GM18907 (cell line): ENCODE measurements around the gene MDGA2.
"Not testable (repeated sequence)": the region's sequence is repeated elsewhere in the genome, so short reads cannot be mapped to it uniquely, and the experiment has no call there.

Source experiments
- ATAC-seq: cut with Tn5 transposase; IDR thresholded peaks from one replicate; pipeline ENCODE4 v1.9.1; 2021; ENCODE audit warnings: mild to moderate bottlenecking, moderate library complexity; ENCODE audit not compliant: unreplicated experiment

The MDGA2 gene

DNA sequence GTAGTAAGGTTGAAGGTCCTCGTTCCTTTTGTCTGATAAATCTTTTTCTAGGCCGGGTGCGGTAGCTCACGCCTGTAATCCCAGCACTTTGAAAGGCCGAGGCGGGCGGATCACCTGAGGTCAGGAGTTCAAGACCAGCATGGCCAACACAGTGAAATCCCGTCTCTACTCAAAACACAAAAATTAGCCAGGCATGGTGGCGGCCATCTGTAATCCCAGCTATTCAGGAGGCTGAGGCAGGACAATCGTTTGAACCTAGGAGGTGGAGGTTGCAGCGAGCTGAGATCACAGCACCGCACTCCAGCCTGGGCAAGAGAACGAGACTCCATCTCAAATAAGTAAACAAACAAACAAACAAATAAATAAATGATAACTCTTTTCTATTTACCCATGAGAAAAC is 51.3 kb downstream of the MDGA2 start:
- not testable (repeated sequence) for ATAC-seq

DNA sequence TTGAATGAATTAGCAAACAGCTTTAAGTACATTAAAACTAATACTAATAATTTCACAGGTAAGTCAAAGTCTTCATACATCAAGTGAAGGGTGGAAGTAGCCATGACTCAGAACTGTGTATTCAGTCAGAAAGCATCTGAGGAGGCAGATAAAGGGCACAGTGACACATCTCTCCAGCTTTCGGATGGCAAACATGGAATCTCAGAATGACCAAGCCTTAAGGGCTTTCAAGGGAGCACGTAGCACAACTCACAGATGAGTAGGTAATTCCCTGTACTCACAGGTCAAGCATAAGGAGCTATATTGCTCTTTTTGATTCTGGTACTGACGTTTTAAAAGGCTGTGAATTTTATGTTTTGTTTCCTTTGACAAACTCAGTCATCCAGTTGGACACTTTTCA is 56.0 kb downstream of the MDGA2 start:
- ATAC-seq: no peak

DNA sequence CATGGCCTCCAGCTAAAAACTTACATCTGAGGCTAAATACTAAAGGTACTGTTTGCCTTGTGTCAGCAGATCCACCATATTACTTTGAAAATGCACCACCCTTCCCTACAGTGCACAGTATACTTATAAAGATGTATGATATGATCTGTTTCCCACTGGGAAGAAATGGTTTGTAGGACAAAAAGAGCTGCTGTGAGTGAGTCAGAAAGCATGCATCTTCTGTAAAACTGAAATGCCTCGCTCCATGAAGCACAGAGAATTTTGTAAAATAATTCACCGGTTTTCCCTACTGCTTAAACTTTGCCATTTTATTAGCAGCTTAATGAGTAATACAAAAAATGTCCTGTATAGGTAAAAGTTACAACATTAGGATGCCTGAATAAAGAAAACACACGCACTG is 68.8 kb downstream of the MDGA2 start:
- ATAC-seq: no peak

DNA sequence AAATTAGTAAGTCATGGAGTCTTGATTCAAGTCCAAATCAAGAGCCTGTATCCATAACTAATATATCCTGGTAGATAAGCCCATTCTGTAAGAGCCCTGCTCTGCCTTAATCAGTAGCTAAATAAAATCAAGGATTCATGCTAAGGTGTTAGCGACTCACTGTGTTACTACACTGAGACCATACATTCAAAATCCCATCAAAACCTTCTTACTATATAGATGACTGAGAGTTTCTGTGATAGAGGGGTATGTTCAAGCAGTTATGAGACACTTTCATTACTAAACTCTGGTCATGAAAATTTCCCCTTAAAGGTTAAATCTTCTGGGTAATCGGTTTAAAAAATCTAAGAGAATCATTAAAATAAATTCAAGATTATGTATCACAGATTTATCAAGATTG is 78.5 kb downstream of the MDGA2 start:
- peak; percentile 52 for ATAC-seq

DNA sequence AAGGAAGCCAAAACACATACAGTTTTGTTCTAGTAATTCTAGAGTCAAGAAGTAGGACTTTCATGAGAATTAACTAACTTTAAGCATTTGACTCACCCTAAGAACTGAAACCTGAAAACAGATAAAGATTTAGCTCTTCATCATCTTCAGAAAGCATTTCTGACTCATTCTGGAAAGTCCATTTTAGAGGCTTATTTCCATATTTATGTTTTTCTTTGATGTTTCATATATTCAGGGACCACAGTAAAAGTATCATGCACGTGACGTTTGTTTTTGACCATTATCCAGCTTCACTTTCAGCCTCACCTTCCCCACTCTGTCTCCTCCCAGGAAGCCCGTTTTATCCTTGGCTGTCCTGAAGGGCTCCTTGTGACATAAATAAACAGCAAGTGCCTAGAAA is 79.2 kb downstream of the MDGA2 start:
- peak; percentile 90 for ATAC-seq

DNA sequence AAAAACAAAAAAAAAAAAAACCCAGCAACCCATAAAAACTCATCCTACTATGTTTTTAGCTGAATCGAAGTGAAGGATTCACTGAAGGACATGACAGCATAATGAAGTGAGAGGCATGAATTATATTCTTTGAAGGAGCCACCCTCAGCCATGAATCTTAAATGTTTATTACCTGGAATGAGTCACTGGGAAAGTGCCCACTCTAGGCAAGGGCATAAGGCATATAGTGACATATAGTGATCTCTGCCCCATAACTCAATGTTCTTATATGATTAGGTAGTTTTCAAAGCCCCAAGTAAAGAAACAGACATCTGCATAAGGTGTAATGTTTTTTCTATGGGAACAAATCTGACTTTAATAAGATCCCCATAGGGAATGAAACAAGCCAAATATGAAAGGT is 79.9 kb downstream of the MDGA2 start:
- ATAC-seq: peak; percentile 35

DNA sequence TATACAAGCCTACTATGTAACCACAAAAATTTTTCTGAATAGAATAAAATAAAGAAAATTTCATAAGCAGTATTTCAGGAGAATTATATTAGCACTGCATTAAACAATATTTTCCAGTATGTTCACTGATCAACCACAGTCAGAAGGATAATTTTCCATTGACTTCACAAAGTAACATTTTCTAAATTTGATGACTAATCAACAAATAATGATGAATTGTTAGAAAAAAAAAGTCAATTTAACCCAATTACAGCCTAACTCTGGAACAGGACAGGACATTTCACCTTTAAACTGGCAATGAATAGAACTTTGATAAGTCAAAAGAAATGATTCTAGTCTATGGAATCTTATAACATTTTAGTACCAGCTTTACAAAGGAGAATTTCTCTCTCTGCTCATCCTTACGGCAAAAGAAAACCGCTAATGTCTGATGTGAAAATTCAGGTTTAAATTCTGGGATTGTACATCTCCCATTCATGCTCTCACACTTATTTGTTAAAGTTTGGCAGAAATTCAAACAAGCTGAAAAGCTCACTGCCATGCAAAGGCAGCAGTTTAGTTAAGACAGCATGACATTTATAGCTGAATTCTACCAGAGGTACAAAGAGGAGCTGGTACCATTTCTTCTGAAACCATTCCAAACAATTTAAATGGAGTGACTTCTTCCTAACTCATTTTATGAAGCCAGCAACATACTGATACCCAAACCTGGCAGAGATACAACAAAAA is 84.5 kb downstream of the MDGA2 start:
- no peak for ATAC-seq

DNA sequence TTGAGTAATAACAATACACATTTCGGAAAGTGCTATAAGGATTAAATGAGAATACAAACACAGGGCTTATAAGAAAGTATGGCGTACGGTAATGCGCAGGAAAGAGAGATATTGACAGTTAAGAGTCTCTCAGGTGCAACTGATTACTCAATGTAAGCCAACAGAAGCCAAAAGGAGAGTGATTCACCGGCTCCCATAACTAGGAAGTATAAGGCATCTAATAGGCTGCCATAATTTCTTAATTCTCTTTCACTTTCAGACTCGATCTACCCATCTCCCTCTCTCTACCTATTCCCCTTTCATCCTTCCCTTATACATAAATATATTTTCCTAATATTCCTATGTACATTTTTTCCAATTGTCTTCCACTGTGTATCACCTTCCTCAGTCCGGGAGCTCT is 90.0 kb downstream of the MDGA2 start:
- ATAC-seq: no peak

DNA sequence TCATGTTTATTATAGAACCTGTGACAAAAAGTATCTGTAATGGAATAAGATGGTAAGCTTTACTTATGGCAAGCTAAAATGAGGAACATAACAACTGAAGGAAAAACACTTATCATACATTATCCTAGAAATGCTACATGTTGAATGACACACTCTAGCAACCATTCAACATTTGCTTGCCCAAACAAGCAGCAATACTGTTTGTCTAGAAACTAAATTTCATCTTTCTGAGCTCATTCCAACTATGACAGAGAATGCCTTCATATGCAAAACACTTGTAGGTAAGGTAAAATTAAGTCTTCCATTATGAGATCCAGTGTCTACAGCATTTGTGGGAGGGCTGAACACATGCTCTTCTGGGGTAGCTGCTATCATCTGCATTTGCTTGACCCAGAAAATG is 108.1 kb downstream of the MDGA2 start:
- no peak for ATAC-seq

DNA sequence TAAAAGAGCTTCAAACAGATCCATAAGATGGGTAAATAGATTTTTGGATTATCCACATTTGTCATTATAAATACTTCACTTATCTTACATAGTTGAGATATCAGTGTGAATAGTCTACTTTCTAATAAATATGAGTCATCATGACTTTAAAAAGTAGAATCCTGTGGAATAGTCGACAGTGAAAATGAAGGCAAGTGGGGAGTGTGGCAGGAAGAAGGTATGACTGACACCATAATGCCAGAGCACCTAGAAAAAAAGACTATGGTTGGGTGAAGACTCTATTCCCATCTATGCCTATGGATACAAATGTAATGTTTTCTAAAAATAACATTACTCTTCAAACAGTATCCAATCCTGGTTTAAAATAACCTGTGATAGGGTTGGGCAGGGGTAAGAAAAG is 117.5 kb downstream of the MDGA2 start:
- no peak for ATAC-seq

DNA sequence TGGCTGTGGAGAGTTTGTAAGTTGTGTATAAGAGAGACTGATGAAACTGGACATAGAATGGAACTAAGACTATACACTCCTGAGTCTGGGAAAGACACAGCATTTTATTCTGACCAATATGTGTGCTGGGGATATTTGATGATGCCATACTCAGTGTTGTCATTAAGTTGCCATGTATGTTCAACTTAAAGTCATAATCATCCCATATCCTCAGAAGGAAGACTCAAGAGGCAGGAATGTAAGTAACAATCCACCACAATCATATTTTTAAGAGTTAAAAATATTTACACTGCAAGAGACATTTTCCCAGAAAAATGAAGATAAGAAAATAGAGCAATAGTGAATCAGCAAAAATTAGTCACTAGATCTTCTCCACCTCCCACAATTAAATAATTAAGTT is 120.1 kb downstream of the MDGA2 start:
- no peak for ATAC-seq

DNA sequence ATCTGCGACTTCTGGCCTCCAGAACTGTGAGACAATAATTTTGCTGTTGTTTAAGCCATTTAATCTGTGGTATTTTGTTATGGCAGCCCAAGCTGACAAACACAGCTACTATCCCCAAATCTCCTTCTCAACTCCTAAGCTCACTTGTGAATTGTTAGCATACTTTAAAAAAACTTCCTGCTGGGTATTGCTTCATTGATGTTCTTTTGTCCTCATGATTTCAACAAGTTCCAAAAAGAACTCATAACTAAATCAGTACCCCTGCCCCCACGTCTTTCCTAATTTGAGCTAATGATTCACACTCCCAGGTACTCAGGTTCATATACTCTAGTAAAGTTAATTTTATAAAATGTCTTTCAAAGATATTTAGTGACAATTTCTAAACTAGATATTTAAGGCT is 125.5 kb downstream of the MDGA2 start:
- ATAC-seq: no peak

DNA sequence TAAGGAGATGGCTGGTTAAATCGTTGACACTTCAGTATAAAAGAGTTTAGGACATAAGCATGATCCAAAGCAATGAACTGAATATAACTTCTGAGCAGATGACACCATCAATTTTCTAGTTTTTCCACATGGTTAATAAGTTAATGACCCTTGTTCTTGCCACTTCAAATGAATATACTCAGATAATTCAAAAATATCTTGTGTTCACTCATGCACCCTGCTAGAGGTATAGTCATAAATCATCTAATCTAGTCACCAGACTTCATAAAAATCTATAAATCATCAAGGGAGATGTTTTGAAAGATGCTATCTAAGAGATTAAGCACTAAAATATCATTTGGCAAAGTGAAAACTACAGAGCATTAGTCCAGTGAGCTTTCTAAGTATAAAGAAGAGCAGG is 131.9 kb downstream of the MDGA2 start:
- ATAC-seq: no peak

DNA sequence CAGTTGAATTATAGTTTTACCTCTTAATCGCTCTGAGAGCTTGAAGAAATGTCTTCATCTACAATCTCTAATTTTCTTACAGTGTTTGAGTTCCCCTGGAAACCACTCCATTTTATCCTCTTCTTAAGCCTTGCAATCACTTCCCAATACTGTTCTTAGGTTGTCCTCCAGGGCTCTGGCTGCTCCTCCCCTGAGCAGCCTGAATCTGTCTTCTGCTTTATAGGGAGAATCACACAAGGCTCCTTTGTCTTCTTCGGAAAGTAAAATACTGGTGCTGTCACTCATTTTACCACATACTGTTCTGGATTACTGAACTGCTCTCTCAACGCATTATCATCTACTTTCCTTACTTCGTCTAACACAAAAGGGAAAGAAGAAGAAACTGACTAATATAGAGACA is 133.7 kb downstream of the MDGA2 start:
- ATAC-seq: no peak

DNA sequence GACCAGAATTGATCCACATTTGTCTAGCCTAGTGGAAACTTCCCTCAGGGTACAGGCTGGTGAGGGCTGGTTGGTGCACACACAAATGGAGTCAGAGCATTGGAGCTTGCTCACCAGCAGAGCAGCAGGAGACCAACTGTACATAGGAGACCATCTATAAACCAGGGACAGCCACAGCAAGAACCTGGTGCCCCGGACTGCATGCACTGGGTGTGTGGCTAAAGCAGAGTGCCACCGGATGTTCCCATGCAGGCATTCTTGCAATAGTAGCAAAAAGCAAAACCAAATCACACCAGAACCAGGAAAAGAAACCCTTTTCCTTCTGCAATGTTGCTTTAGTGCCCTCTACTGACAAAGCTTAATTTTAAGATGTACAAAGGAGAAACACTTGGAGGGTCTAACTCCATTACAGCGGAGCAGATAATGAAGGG is 136.4 kb downstream of the MDGA2 start:
- ATAC-seq: no peak

DNA sequence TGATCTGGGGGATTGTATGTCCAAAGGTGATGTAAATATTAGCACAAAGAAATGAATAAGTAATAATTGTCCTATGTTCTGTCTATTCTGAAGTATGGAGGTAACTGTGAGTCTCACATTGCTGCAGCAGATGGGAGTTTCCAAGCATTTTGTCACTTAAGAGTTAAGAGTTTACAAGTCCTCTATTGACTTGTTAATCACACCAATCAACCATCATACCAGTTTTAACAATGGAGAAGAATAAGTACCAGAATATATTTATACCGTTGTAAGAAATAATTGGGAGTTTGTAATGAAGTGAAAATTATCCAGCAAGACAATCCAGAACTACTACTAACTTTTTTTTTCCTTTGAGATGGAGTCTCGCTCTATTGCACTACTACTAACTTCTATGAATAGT is 139.1 kb downstream of the MDGA2 start:
- no peak for ATAC-seq

DNA sequence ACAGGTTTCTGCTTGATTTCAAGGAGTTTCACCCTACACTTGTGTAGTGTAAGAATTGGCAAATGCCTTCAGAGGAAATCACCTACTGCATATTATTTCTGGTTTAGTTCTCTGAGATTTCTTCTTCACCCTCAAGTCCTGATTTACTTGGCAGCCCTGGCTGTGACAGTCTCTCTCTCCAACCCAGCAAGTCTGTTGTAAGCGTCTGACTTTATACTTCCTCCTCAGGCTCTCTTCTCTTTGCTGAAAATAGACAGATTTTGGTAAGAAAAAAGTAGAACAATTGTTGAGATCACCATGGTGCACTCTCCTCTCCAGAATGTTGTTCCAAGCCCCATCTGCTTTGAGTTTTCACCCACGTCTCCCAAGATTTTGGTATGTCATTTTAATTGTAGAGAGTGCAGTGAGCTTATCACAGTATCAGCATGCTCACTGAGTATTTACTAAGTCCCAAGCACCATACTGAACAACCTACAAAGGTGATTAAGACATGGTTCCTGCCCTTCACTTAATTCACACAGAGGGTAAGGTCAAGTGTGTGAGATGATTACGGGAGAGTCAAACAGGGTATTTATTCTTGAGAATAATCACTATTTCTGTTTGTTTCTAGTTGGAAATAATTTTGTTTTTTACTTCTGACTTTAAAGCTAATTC is 148.7 kb downstream of the MDGA2 start:
- ATAC-seq: no peak

DNA sequence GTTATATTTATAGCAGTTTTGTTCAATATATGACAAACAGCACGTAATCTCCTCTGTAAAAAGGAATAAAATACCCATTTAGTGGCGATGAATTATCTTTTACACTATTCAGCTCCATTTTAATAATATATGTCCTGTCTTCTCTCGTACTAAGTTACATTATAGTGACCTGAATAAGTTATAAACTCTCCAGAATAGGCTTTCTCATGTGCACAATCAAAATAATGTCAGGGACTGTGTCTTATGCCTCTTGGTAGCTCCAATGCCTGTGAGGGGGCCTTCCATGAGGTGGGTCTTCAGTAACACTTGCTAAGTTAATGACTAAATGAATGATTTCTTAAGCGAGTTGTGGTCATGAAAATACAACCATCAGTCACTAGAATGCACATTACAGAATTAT is 150.9 kb downstream of the MDGA2 start:
- no peak for ATAC-seq

DNA sequence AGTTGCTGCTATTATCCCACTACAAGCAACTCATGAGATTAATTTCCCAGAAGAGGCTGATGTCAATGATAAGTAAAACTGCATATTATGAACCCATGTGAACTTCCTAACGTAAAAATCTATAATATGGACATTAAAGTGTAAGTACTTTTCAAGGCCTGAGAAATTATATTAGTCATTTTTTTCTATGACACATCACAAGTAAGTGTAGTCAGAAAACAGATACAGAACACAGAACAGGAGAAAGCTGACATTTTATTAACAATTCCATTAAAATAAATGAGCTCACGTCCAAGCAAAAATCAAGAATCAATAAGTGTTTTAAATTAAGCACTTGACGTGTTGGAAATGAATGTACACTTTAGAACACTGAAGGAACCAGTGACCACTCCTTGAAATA is 155.0 kb downstream of the MDGA2 start:
- no peak for ATAC-seq

DNA sequence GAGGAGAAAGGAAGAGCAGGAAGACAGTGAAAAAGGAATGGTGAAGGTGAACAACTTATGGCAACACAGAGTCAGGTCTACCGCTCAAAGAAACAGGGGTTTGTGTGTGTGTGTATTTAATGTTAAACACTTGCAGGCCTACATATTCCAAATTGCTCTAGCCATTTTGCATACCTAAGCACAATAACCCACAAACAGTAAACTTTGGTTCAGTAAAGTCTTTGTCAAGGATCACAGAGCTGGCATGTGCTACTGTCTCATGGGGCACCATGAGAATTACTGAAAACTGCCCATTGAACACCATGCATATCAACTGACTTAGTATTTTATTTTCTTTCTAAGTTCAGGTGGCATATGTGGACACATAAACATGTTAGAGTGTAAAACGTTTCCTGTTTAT is 163.6 kb downstream of the MDGA2 start:
- ATAC-seq: no peak

DNA sequence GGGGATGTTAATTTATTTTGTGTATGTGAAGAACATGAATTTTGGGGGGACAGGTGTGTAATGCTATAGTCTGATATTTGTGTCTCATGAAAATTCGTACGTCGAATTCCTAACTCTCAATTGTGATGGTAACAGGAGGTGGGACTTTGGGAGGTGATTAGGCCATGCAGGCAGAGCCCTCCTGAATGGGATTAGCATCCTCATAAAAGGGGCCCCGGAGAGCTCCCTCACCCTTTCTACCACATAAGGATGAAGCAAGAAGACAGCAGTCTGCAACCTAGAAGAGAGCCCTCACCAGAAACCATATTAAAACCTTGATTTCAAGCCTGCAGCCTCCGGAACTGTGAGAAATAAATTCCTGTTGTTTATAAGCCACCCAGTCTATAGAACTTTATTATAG is 165.4 kb downstream of the MDGA2 start:
- no peak for ATAC-seq

DNA sequence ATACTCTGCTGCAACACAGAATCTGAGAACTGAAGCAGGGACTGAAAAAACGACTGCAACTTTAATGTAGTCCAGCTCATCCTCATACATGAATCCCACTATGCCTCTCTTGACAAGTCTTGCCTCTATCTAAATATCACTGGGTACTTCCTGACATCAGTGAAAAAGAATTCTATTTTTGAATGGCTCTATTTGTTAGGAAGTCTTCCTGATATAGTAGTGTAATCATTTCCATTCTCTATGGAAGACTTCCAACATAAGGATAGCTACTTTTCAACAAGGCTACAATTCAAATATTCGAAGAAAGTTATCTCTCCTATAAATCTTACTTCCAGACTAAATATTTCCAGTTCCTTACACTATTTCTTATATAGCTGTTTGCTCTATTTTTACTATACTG is 167.5 kb downstream of the MDGA2 start:
- no peak for ATAC-seq

DNA sequence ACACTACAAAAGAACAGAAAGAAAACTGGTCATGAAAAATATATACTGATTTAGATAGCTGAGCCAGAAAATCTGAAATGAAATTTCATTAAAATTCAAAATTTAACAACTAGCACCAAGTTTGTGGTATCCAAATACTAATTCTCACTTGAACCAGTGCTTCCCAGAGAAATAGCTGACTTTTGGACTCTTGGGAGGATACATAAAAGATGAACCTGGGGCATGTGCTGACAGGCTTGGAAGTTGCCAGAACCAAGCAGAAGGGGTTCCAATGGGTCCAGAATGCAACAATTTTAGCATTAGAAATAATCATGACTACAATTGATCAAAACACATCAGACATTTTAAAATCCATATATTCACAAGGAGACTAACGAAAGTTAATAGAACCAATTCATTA is 175.0 kb downstream of the MDGA2 start:
- no peak for ATAC-seq
